ENCODE results near the gene MRNIP.

The MRNIP gene

GRCh38 chr5:179858586-179859427 lies at the start of gene MRNIP:
MRNIP (minus strand) TSS chr5:179858817; CDS start chr5:179858796, 21 bp downstream.
- Mint-ChIP-seq H3K4me1 (ENCODE audit: low read depth) (peaks cover 19% of the 10 kb centered on the region), H3K27ac (peak within 1 kb of the TSS; percentile 87), H3K36me3 (peaks cover 2% of the 10 kb centered on the region), H3K4me3 (peak within 1 kb of the TSS; percentile 88), H3K27me3 (no peaks in the 10 kb centered on the region), H3K9me3 (ENCODE audit: low read depth) (no peaks in the 10 kb centered on the region)

DNA sequence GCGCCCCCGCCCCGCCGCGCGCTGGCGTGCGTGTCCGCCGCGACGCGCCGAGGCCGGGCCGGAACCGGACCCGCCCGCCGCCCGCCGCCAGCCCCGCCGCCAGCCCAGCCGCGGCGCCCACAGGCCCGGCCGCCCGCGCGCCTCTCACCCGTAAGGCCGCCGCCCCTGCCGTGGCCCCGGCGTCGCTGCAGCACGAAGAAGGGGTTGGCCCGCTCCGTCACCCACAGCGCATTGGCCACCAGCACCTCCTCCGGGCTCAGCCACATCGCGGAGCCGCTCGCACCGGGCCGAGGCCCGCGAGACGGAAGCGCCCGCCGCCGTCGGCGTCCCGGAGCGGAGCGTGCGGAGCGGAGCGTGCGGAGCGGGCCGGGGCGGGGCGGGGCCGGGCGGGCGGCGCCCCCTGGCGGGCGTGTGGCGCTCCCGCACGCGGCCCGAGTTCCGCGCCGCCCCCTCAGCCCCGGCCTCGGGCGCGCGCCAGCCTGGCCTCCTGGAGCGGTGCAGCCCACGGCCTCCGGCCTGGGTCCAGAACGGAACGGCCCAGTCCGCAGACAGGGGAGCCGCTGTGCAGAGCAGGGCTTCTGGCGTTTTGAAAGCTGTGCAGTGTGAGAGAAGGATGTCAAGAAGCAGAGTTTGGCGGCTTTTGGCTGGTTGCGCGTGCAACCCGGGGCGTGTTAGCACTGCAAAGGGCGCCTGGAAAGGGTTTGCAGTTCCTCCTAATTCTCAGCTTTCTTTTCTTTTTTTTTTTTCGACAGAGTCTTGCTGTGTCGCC lies 49.1 kb upstream of the MRNIP start, which contains the start of gene TBC1D9B:
Gene TBC1D9B (minus strand): TSS at position 342 of the 769 bp plus-strand sequence. CDS start 76 bp downstream, at position 266.
- no peaks in the 10 kb centered on the region for H3K27me3 Mint-ChIP-seq
- peak within 1 kb of the TSS; percentile 88 for H3K4me3 Mint-ChIP-seq
- peak within 1 kb of the TSS; percentile 73 for H3K27ac Mint-ChIP-seq
- no peaks in the 10 kb centered on the region for H3K9me3 Mint-ChIP-seq (ENCODE audit: low read depth)
- peaks cover 8% of the 10 kb centered on the region for H3K4me1 Mint-ChIP-seq (ENCODE audit: low read depth)
- H3K36me3 Mint-ChIP-seq, result peaks cover 7% of the 10 kb centered on the region

DNA sequence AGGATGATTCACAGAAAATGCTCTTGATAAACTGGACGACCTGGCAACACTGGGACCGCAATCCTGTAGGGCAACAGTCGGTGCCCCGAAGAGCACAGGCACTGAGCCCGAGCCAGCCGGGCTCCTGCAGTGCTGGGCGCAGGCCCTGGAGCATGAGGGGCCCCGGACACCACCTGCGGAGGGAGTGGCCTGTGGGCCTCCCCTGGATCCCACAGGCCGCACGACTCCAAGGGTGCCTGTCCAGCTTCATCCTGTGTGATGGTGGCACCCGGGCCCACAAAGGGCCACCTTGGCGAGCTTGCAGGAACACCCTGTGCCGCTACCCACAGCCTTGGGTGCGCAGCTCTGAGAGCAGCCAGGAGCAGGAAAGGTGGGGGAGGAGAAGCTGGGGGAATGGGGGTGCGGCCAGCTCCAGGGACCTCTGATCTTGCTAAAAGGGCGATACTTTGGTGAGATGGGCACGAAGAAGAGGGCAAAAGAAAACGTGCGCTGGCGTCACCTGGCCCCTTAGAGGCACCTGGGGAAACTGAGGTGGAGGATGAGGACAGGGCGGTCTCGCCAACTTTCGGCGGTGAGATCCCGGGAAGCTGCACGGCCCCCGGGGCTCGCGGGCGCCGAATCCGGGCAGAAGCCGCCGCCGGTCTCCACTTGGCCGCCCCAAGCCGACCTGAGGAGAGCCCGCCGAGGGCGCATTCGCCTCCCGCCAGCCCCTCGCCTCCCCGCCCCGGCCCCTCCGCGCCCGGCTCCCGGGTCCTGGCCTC lies 48.4 kb upstream of the MRNIP start:
- H3K4me1 Mint-ChIP-seq (ENCODE audit: low read depth), result peaks cover 8% of the 10 kb centered on the region
- peak overlapping the region; percentile 73 for H3K27ac Mint-ChIP-seq
- H3K27me3 Mint-ChIP-seq, result no peaks in the 10 kb centered on the region
- H3K4me3 Mint-ChIP-seq, result peak overlapping the region; percentile 88
- peaks cover 7% of the 10 kb centered on the region for H3K36me3 Mint-ChIP-seq
- H3K9me3 Mint-ChIP-seq (ENCODE audit: low read depth), result no peaks in the 10 kb centered on the region

- peaks cover 8% of the 10 kb centered on the region for H3K4me1 Mint-ChIP-seq (ENCODE audit: low read depth)
- H3K27ac Mint-ChIP-seq, result no peak overlapping the region
Observed at GRCh38 chr5:179906294-179906794, 47.7 kb upstream of the MRNIP start.

GRCh38 chr5:179905161-179905560 lies 46.5 kb upstream of the MRNIP start:
- Mint-ChIP-seq H3K9me3 (ENCODE audit: low read depth) (no peaks in the 10 kb centered on the region), H3K36me3 (peaks cover 7% of the 10 kb centered on the region), H3K4me1 (ENCODE audit: low read depth) (peaks cover 8% of the 10 kb centered on the region), H3K27me3 (no peaks in the 10 kb centered on the region), H3K4me3 (peak overlapping the region; percentile 32), H3K27ac (peak overlapping the region; percentile 41)

More at GRCh38 chr5:179906294-179906794, 47.7 kb upstream of the MRNIP start:
- Mint-ChIP-seq H3K4me3 (peak overlapping the region; percentile 88), H3K36me3 (peaks cover 7% of the 10 kb centered on the region), H3K27me3 (no peaks in the 10 kb centered on the region), H3K9me3 (ENCODE audit: low read depth) (no peaks in the 10 kb centered on the region)

DNA sequence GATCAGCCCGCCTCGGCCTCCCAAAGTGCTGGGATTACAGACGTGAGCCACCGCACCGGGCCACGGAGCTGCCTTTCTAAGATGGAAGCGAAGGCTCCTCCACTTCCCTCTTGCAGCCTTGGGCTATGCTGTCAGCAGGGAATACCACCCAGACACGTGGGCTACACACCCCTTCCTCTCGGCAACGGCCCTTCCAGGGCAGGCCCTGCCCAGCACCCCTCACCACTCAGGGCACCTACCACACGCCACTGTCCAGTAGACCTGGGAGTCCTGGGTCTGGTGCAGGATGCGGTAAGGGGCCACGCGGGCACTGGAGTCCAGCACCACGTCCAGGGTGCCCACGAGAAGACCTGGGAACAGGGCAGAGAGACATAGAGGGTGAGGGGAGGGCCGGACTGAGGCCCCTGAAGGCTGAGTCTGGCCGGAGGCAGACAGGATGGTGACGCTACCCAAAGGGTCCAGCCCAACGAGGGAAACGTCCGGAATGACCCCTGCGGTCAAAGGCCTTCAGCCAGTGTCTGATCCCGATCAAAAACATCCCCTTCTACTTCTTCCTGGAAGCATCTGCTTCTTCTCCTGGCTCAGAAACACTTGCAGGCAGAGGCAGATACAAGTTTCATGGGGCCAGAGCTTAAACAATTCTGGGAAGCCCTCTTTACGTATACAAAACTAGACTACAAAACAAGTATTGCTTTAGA lies 46.0 kb upstream of the MRNIP start:
- Mint-ChIP-seq H3K36me3 (peaks cover 7% of the 10 kb centered on the region), H3K27me3 (no peaks in the 10 kb centered on the region), H3K4me3 (peak overlapping the region; percentile 32), H3K4me1 (ENCODE audit: low read depth) (peaks cover 5% of the 10 kb centered on the region), H3K9me3 (ENCODE audit: low read depth) (no peaks in the 10 kb centered on the region), H3K27ac (peak overlapping the region; percentile 41)

DNA sequence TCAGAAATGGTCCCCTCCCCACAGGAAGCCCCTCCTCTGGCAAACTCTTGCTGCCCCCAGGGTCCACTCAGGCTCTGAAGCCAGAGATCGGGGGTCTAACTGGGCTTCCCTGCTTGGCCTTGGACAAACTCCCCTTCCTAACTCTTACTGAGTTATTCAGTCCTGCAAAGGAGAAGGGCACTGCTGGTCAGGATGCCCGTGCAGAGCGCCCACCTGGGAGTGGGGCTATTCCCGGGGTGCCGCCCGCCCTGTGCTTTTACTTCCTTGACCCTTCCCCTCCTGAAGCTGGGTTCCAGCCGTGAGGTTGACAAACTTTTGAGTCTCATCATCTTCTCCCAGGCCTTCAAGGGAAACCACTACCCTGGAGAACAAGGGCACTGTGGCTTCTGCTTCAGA lies 44.1 kb upstream of the MRNIP start:
- H3K27ac Mint-ChIP-seq, result no peak overlapping the region
- peaks cover 7% of the 10 kb centered on the region for H3K36me3 Mint-ChIP-seq

GRCh38 chr5:179901915-179902762 lies 43.5 kb upstream of the MRNIP start:
- no peak overlapping the region for H3K27ac Mint-ChIP-seq
- no peaks in the 10 kb centered on the region for H3K9me3 Mint-ChIP-seq (ENCODE audit: low read depth)
- H3K36me3 Mint-ChIP-seq, result peaks cover 7% of the 10 kb centered on the region
- H3K4me3 Mint-ChIP-seq, result no peak overlapping the region
- H3K4me1 Mint-ChIP-seq (ENCODE audit: low read depth), result peaks cover 4% of the 10 kb centered on the region
- no peaks in the 10 kb centered on the region for H3K27me3 Mint-ChIP-seq

More for the DNA sequence above, 44.1 kb upstream of the MRNIP start:
- Mint-ChIP-seq H3K27me3 (no peaks in the 10 kb centered on the region), H3K4me1 (ENCODE audit: low read depth) (peaks cover 4% of the 10 kb centered on the region), H3K4me3 (no peak overlapping the region), H3K9me3 (ENCODE audit: low read depth) (no peaks in the 10 kb centered on the region)

DNA sequence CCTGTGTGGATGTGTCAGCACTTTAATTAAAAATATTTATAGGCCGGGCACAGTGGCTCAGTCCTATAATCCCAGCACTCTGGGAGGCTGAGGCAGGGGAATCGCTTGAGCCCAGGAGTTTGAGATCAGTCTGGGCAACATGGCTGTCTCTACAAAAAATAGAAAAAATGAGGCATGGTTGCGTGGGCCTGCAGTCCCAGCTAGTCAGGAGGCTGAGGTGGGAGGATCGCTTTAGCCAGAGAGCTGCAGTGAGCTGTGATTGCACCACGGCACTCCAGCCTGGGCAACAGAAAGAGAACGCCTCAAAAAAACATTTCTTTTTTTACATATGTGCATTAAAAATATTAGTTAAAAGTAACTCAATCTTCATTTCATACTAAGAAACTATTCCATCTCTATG lies 42.8 kb upstream of the MRNIP start:
- Mint-ChIP-seq H3K4me1 (ENCODE audit: low read depth) (peaks cover 4% of the 10 kb centered on the region), H3K27me3 (no peaks in the 10 kb centered on the region), H3K9me3 (ENCODE audit: low read depth) (no peaks in the 10 kb centered on the region), H3K27ac (no peak overlapping the region), H3K36me3 (peaks cover 7% of the 10 kb centered on the region), H3K4me3 (no peak overlapping the region)

DNA sequence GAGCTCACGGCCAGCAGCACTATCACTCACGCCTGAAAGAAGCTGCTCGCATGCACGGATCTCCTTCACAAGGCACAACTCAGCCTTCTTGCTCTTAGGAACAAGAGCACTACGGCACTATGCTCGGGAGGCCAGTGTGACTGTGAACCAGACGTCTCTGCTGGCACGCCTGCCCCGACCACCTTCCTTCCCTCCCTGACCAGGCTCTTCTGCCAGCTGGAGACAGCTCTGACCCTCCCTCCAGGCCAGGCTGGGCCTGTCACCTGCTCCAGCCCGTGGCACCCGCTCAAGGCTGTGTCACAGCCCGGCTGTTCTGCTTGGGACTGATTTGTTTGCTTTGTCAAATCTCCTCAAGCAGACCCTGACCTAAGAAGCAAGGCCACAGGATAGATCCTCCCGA lies 42.1 kb upstream of the MRNIP start:
- Mint-ChIP-seq H3K4me3 (no peak overlapping the region), H3K4me1 (ENCODE audit: low read depth) (no peaks in the 10 kb centered on the region), H3K9me3 (ENCODE audit: low read depth) (no peaks in the 10 kb centered on the region), H3K27me3 (no peaks in the 10 kb centered on the region), H3K27ac (no peak overlapping the region), H3K36me3 (peaks cover 7% of the 10 kb centered on the region)

DNA sequence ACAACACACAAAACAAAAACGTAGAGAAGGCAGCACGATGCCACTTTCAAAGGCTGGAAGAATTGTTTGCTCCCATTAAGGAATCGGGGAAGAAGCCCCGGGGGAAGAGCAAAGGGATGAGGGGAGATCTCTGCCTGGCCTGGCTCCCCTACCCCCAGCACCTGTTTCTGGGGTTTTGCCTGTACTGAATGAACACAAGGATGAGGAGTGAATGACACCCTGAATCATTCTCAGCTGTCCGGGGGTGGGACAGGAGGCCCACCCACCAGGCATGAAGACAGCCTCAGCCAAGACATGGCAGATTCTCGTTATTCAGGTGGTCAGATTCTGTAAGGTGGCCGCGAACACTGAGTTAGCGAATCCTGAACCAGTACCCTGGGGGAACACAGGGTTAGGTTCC lies 41.6 kb upstream of the MRNIP start:
- Mint-ChIP-seq H3K4me3 (no peak overlapping the region), H3K27me3 (no peaks in the 10 kb centered on the region), H3K27ac (no peak overlapping the region), H3K4me1 (ENCODE audit: low read depth) (no peaks in the 10 kb centered on the region), H3K9me3 (ENCODE audit: low read depth) (no peaks in the 10 kb centered on the region), H3K36me3 (peaks cover 7% of the 10 kb centered on the region)

- no peak overlapping the region for H3K27ac Mint-ChIP-seq
- H3K4me1 Mint-ChIP-seq (ENCODE audit: low read depth), result no peaks in the 10 kb centered on the region
- H3K9me3 Mint-ChIP-seq (ENCODE audit: low read depth), result no peaks in the 10 kb centered on the region
- no peaks in the 10 kb centered on the region for H3K27me3 Mint-ChIP-seq
- H3K4me3 Mint-ChIP-seq, result no peak overlapping the region
- no peaks in the 10 kb centered on the region for H3K36me3 Mint-ChIP-seq
Observed at GRCh38 chr5:179895861-179896260, 37.2 kb upstream of the MRNIP start.
